ENCODE measurements around the gene FCF1.
A peak's percentile ranks its signal among the peaks of the same experiment; 100 is the strongest.

FCF1 gene

GRCh38 chr14:74732387-74732786 lies 19.4 kb downstream of the FCF1 start:
- TF ChIP-seq, protein P1, sequence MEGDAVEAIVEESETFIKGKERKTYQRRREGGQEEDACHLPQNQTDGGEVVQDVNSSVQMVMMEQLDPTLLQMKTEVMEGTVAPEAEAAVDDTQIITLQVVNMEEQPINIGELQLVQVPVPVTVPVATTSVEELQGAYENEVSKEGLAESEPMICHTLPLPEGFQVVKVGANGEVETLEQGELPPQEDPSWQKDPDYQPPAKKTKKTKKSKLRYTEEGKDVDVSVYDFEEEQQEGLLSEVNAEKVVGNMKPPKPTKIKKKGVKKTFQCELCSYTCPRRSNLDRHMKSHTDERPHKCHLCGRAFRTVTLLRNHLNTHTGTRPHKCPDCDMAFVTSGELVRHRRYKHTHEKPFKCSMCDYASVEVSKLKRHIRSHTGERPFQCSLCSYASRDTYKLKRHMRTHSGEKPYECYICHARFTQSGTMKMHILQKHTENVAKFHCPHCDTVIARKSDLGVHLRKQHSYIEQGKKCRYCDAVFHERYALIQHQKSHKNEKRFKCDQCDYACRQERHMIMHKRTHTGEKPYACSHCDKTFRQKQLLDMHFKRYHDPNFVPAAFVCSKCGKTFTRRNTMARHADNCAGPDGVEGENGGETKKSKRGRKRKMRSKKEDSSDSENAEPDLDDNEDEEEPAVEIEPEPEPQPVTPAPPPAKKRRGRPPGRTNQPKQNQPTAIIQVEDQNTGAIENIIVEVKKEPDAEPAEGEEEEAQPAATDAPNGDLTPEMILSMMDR (conservative IDR thresholded peaks at IDR 0.05; ENCODE audit: control insufficient read depth, insufficient read depth, low read depth, low read length) = no peak
- no peak overlapping the region for H3K4me3 ChIP-seq (ENCODE audit: control insufficient read depth, low read depth, low read length)
- DNase-seq (ENCODE audit: low read depth) = no peak

DNA sequence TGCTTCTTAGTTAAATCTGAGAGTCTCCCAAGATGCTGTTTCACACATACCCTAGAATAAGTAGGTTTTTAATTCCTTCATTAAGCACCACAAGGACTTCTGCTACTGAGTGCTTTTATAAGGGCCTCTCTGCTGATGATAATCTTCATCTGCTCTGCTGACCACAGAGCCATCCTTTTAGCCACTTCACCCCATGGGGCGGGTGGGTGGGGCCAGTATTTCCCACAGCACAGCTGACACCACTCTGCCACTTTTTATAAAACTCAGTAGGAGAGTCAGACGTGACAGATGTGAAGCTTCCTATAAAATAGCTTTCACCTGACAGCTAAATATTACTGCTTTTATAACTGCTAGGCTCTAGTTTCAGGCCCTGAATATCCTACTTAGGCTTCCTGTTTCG lies 20.3 kb downstream of the FCF1 start:
- TF ChIP-seq, protein P1 (conservative IDR thresholded peaks at IDR 0.05; ENCODE audit: control insufficient read depth, insufficient read depth, low read depth, low read length) = no peak
- H3K4me3 ChIP-seq (ENCODE audit: control insufficient read depth, low read depth, low read length) = no peak overlapping the region
- no peak for DNase-seq (ENCODE audit: low read depth)

DNA sequence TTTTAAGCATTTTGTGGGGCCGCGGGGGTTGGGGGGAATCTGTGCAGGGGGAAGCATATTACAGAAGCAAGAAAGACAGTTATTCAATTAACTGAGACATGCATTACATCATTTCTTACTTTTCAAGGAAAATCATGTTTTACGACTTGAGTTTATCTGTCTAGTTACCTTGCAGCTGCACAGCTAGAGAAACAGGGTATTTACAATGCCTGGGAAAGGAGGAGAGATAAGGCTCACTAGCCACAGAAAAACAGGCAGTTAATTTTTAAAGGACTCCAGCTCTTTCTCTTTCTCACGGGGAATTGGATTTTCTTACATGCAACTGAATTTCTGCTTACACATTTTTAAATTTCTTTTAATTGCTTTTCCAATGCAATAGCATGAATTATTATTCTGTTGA lies 22.2 kb downstream of the FCF1 start:
- H3K4me3 ChIP-seq (ENCODE audit: control insufficient read depth, low read depth, low read length) = no peak overlapping the region
- DNase-seq (ENCODE audit: low read depth) = no peak
- TF ChIP-seq, protein P1 (conservative IDR thresholded peaks at IDR 0.05; ENCODE audit: control insufficient read depth, insufficient read depth, low read depth, low read length) = no peak

- peak; percentile 77 for DNase-seq (ENCODE audit: low read depth)
- H3K4me3 ChIP-seq (ENCODE audit: control insufficient read depth, low read depth, low read length) = no peak overlapping the region
- TF ChIP-seq, protein P1 (conservative IDR thresholded peaks at IDR 0.05; ENCODE audit: control insufficient read depth, insufficient read depth, low read depth, low read length) = no peak
Measured at GRCh38 chr14:74737753-74738325, 24.9 kb downstream of the FCF1 start.

GRCh38 chr14:74739293-74740030 lies 26.5 kb downstream of the FCF1 start:
- H3K4me3 ChIP-seq (ENCODE audit: control insufficient read depth, low read depth, low read length) = no peak overlapping the region
- DNase-seq (ENCODE audit: low read depth) = peak; percentile 35
- TF ChIP-seq, protein P1 (conservative IDR thresholded peaks at IDR 0.05; ENCODE audit: control insufficient read depth, insufficient read depth, low read depth, low read length) = no peak

- TF ChIP-seq, protein P1 (conservative IDR thresholded peaks at IDR 0.05; ENCODE audit: control insufficient read depth, insufficient read depth, low read depth, low read length) = no peak
- no peak for DNase-seq (ENCODE audit: low read depth)
- no peak overlapping the region for H3K4me3 ChIP-seq (ENCODE audit: control insufficient read depth, low read depth, low read length)
Measured at GRCh38 chr14:74747237-74747636, 34.3 kb downstream of the FCF1 start.
